Stomach smooth muscle (tissue), 2 donors: Measurements from ENCODE around the gene MAP4.
A peak's percentile ranks its signal among the peaks of the same experiment; 100 is the strongest.
"Not testable (repeated sequence)": the region's sequence is repeated elsewhere in the genome, so short reads cannot be mapped to it uniquely, and the experiment has no call there.

Experiments
- H3K27ac ChIP-seq: one replicate; pipeline ENCODE4 v1.7.0; 2013; ENCODE audit warnings: mild to moderate bottlenecking, low read length, inconsistent platforms
- H3K27me3 ChIP-seq, 2 donors: one replicate each; pipeline ENCODE4 v1.7.0; 2013; ENCODE audit warnings: low read length in 2 of 2; ENCODE audit not compliant: insufficient read depth in 2 of 2, control insufficient read depth in 1 of 2
- H3K36me3 ChIP-seq, 2 donors: one replicate each; pipeline ENCODE4 v1.7.0; 2013; ENCODE audit warnings: low read length in 2 of 2; ENCODE audit not compliant: control insufficient read depth in 2 of 2, insufficient read depth in 2 of 2
- H3K4me1 ChIP-seq: one replicate; pipeline ENCODE4 v1.7.0; 2013; ENCODE audit warnings: low read length; ENCODE audit not compliant: control insufficient read depth, insufficient read depth
- H3K4me3 ChIP-seq, 2 donors: one replicate each; pipeline ENCODE4 v1.7.0; 2013; ENCODE audit warnings: low read length in 2 of 2
- H3K9ac ChIP-seq, 2 donors: one replicate each; pipeline ENCODE4 v1.7.0; 2013; ENCODE audit warnings: low read length in 2 of 2, mild to moderate bottlenecking in 1 of 2
- H3K9me3 ChIP-seq, 2 donors: one replicate each; pipeline ENCODE4 v1.7.0; 2013; ENCODE audit warnings: low read length in 2 of 2; ENCODE audit not compliant: control insufficient read depth in 2 of 2
- donor health status: healthy.
- donor health status: Pancreatic carcinoma.

Gene MAP4

DNA sequence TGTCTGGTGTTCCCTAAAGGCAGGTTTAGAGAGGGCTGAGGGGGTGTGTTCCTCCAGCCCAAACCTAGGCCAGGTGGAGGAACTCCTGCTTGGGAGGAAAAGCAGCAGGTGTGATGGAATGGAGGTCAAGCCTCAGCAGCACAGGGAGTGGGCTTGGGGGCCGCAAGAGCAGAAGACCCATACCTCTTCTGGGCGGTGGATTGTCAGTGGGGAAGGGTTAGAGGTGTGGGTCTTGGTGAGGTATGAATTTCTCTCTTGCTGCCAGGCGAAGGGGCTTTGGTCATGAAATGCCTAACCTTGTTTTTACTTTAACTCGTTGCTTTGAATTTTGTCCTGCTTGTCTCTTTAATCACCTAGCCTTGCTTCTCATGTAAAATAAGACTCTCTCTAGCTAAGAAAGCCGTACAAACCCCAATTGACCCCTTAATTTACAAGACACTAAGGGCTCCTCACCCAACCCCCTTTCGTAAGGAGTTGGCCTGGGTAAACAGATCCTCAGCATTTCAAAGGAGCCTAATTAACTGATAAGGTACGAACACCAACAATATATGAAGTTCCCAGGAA, 174.3 kb downstream of the MAP4 start:
- H3K27ac ChIP-seq: no peak overlapping the region
- H3K36me3 ChIP-seq: peaks cover 60 to 65% of the 10 kb centered on the region in 2 donors
- H3K27me3 ChIP-seq: no peaks in the 10 kb centered on the region
- no peaks in the 10 kb centered on the region for H3K4me1 ChIP-seq
- no peaks in the 10 kb centered on the region for H3K9me3 ChIP-seq
- no peak overlapping the region for H3K9ac ChIP-seq
- H3K4me3 ChIP-seq: no peak overlapping the region

DNA sequence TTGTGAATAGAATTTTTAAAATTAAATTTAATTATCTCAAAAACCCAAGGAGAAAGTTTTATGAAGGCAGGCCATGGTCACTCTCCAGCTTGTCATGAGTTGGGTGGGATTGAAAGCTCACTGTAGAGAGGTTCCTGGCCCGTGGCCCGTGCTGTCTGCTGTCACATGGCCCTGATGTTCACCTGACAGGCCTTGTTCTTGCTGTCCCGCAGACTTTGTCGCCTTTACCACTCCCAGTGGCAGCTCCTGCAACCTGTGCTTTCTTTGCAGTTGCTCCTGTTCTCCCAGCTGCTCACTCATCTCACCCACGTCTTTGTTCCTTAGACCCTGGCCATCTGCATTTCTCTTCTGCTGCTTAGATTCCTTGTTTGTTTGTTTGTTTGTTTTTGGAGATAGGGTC, 177.7 kb downstream of the MAP4 start:
- no peak overlapping the region for H3K4me3 ChIP-seq
- H3K27me3 ChIP-seq: no peaks in the 10 kb centered on the region
- H3K9me3 ChIP-seq: no peaks in the 10 kb centered on the region
- H3K9ac ChIP-seq: no peak overlapping the region
- no peaks in the 10 kb centered on the region for H3K4me1 ChIP-seq
- H3K36me3 ChIP-seq: peaks cover 43 to 44% of the 10 kb centered on the region in 2 donors
- H3K27ac ChIP-seq: no peak overlapping the region

DNA sequence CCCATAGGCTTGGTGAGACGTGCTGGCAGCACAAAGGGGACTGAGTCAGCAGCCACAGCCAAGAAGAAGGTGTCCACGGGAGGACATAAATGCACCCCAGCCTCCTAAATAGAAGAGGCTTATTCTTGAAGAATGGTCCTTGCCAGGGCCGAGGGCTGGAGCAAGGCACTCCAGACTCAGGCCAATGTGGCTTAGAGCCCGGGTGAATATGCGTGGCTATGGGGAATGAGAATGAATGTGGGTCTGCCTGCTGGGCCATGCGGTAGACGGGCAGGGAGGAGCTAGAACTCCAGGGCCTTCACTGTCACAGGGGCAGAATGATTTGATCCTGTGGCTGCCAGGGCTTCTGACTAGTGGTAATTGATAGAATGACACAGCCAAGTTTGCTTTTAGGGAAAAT, 179.2 kb downstream of the MAP4 start:
- H3K4me1 ChIP-seq: no peaks in the 10 kb centered on the region
- no peaks in the 10 kb centered on the region for H3K27me3 ChIP-seq
- H3K27ac ChIP-seq: no peak overlapping the region
- peaks cover 38 to 39% of the 10 kb centered on the region in 2 donors for H3K36me3 ChIP-seq
- H3K4me3 ChIP-seq: no peak overlapping the region
- H3K9me3 ChIP-seq: no peaks in the 10 kb centered on the region
- no peak overlapping the region for H3K9ac ChIP-seq

DNA sequence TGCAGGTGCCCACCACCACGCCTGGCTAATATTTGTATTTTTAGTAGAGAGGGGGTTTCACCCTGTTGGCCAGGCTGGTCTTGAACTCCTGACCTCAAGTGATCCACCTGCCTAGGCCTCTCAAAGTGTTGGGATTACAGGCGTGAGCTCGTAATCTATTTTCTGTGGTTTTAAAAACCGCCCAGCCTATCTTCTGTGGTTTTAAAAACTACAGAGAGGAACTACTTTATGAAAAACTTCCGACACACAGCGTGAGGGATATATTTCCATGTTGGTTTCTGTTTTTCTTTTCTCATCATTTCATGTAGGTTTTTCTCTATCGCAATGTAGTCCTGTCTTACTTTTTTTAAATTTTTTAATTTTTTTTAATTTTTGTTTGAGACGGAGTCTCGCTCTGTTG, 186.7 kb downstream of the MAP4 start:
- H3K4me3 ChIP-seq, H3K9ac ChIP-seq, H3K27ac ChIP-seq, H3K9me3 ChIP-seq, H3K27me3 ChIP-seq, H3K4me1 ChIP-seq: not testable (repeated sequence)
- H3K36me3 ChIP-seq: peaks cover 32 to 34% of the 10 kb centered on the region in 2 donors

DNA sequence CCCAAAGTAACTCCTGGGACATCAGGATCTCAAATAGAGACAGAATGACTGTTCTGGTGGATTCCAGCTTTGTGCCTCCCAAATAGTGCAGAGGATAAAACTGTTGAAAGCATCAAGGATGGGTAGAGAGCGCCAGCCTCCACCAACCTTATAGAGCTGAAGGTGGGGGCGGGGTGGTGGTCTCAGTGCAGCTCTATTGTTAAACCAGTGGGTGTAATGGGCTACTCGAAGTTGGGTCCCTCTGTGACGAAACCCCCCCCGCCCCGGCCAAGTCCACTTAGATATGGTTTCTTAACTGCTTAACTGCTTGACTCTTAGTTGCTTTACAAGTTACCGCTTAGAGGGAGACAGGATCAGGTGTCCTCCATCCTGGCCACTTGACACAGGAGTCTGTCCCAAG, 190.6 kb downstream of the MAP4 start:
- Histone ChIP-seq H3K4me1 (peaks cover 13% of the 10 kb centered on the region), H3K27ac (peak overlapping the region; percentile 71), H3K9me3 (no peaks in the 10 kb centered on the region), H3K27me3 (no peaks in the 10 kb centered on the region), H3K9ac (peak overlapping the region; percentile 90 to 94), H3K36me3 (peaks cover 12 to 16% of the 10 kb centered on the region in 2 donors), H3K4me3 (peak overlapping the region; percentile 78 to 91)

DNA sequence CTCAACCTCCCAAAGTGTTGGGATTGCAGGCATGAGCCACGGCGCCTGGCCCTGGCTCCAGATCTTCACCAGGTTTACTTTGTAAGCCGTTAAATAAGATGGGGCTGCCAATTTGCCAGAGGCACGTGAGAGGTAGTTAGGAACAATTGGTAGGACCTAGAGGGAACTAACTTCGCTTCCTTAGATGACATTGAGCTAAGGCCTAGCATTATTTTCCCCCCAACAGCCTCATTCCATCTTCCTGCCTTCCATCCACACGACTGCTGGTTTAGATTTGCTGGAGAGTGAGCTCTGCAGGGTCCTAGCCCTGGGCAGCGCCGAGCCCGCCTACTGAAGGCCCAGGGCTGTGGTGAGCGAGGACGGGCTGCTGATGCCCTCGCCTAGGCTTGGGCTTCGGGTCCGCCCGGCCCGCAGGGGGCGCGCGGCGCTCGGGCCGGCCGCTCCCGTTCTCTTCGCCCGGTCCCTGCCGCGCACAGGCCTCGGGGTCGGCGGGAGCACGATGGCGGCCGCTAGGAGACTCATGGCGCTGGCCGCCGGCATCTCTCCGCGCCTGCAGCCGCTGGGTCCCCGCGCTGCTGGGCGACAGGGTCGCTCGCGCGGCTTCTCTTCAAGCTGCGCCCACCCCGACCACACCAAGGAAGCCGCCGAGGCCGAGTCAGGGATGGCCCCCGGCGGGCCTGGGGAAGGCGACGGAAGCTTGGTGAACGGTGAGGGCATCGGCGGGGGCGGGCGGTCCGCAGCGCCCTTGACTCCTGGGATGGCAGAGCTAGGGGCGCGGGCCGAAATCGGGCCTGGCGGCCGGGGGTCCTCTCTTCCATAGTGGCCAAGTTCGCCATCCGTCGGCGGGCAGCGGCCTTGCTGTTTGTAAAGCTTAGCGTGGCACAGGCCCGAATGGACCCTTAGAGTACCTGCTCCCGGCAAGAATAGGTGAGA, 191.4 kb downstream of the MAP4 start:
- H3K9ac ChIP-seq: peak overlapping the region; percentile 90 to 94
- H3K9me3 ChIP-seq: no peaks in the 10 kb centered on the region
- H3K4me1 ChIP-seq: peaks cover 13% of the 10 kb centered on the region
- H3K36me3 ChIP-seq: peaks cover 14 to 15% of the 10 kb centered on the region in 2 donors
- peak overlapping the region; percentile 71 for H3K27ac ChIP-seq
- peak overlapping the region; percentile 78 to 91 for H3K4me3 ChIP-seq
- no peaks in the 10 kb centered on the region for H3K27me3 ChIP-seq

DNA sequence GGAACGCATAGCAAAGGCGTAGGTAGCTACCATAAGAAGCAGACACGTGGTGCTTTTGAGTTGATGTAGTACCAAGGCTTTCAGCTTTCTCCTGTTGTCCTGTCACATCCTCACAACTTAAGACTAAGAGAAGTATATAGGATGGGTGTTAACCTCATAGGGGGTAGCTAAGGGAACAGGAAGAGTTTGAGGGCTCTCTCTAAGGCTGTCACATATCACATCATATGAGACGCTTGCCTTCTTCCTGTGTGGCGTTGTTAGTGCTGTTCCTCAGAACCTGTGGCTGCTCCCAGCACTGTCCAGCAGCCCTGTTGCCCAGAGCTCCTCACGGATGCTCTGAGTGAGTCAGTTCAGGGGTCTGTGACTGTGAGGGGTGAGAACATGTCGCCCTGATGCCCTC, 198.6 kb downstream of the MAP4 start:
- Histone ChIP-seq H3K27ac (no peak overlapping the region), H3K4me3 (no peak overlapping the region), H3K9ac (no peak overlapping the region), H3K27me3 (no peaks in the 10 kb centered on the region), H3K4me1 (no peaks in the 10 kb centered on the region), H3K9me3 (no peaks in the 10 kb centered on the region), H3K36me3 (peaks cover 32 to 34% of the 10 kb centered on the region in 2 donors)

DNA sequence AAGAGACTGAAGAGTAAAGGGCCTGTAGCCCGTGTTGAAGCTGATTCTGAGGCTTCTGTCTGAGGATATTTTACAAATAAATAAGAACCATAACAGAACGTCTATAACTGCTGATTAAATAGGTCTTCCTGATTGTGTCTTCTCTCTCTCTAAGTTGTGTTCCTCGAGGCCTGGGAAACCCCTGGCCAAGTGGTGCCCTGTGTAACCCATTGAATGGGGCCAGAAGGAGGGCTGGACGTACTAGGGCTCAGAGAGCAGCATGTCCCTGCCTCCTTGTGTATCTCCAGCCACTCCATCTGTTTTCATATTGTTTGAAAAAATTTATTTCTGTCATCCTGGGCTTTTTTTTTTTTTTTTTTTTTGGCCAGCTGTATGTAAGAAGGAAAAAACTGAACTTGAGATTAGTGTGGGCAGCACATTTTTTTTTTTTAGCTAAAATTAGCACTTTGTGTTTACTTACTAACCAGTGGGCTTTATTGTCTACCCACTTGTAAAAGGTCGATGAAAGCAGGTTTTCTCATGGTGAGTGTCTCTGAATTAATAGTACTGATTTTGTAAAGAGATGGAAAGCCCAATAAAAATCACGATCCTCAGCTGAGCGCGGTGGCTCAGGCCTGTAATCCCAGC, 202.6 kb downstream of the MAP4 start:
- Histone ChIP-seq H3K9ac (no peak overlapping the region), H3K27me3 (no peaks in the 10 kb centered on the region), H3K9me3 (no peaks in the 10 kb centered on the region), H3K36me3 (peaks cover 37 to 38% of the 10 kb centered on the region in 2 donors), H3K4me1 (no peaks in the 10 kb centered on the region), H3K4me3 (no peak overlapping the region), H3K27ac (no peak overlapping the region)

DNA sequence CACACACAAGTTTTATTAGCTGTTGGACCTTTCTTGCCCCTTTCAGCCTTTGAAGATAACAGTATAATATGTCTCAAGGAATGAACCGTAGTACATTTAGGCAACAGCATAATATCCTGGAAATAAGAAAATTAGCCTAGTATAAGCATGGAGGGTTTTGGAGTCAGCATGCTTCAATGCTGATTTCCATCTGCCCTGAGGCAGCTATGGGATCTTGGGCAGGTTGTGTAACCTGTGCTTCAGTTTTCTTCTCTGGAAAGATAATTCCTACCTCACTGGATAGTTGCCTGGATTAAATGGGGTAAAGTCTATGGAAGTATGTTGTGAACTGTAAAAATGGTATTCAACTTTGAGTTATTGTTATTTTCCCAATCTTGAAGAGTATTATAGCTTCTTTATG, 211.6 kb downstream of the MAP4 start:
- Histone ChIP-seq H3K27ac (no peak overlapping the region), H3K4me3 (no peak overlapping the region)

DNA sequence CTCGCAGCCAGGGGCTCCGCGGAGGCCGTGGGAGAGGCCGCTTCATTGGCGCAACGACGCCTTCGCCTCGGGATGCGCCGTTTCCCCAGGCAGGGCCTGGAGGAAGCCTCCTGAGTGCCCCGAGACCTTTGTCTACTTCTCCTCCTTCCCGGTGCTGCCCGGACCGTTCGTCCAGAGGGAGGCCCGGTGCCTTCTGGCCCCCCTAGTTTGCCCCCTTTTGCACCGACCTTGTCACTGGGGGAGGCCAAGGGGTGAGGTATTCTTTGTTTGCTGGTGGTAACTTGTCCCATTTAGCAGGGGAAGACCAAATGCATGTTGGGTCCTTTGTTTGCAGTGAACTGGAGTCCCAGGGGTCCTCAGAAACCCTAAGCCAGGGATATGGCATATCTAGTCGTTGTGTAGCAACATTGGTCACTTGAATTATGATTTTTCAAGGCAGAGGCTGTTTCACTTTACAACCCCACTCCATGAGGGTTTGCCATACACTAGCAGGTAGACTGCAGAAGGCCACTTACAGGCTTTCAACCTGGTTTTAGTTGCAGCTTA, 212.7 kb downstream of the MAP4 start:
- Histone ChIP-seq H3K9me3 (no peaks in the 10 kb centered on the region), H3K36me3 (peaks cover 2 to 5% of the 10 kb centered on the region in 2 donors), H3K9ac (peak overlapping the region; percentile 87 to 94), H3K4me1 (peaks cover 26% of the 10 kb centered on the region), H3K27me3 (no peaks in the 10 kb centered on the region), H3K27ac (peak overlapping the region; percentile 91), H3K4me3 (peak overlapping the region; percentile 89)

More for the DNA sequence above, 211.6 kb downstream of the MAP4 start:
- peaks cover 2 to 5% of the 10 kb centered on the region in 2 donors for H3K36me3 ChIP-seq
- no peaks in the 10 kb centered on the region for H3K9me3 ChIP-seq
- peaks cover 26% of the 10 kb centered on the region for H3K4me1 ChIP-seq
- no peaks in the 10 kb centered on the region for H3K27me3 ChIP-seq
- H3K9ac ChIP-seq: peak overlapping the region in 1 of 2 donors; percentile 49
